GM21576 (cell line): ENCODE results near the gene LILRA5.
"Not testable (repeated sequence)": the region's sequence is repeated elsewhere in the genome, so short reads cannot be mapped to it uniquely, and the experiment has no call there.

ENCODE experiments used
- ATAC-seq: cut with Tn5 transposase; IDR thresholded peaks from one replicate; pipeline ENCODE4 v1.9.1; 2021; ENCODE audit warnings: mild to moderate bottlenecking, moderate library complexity; ENCODE audit not compliant: unreplicated experiment

The LILRA5 gene

DNA sequence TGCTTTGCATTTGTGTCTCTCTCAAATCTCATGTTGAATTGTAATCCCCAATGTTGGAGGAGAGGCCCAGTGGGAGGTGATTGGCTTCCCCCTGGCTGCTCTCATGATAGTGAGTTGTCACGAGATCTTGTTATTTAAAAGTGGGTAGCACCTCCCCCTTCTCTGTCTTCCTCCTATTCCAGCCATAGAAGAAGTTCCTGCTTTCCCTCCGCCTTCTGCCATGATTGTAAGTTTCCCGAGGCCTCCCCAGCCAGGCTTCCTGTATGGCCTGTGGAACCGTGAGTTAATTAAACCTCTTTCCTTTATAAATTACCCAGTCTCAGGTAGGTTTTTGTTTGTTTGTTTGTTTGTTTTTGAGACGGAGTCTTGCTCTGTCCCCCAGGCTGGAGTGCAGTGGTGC is 22.2 kb upstream of the LILRA5 start:
- no peak for ATAC-seq

DNA sequence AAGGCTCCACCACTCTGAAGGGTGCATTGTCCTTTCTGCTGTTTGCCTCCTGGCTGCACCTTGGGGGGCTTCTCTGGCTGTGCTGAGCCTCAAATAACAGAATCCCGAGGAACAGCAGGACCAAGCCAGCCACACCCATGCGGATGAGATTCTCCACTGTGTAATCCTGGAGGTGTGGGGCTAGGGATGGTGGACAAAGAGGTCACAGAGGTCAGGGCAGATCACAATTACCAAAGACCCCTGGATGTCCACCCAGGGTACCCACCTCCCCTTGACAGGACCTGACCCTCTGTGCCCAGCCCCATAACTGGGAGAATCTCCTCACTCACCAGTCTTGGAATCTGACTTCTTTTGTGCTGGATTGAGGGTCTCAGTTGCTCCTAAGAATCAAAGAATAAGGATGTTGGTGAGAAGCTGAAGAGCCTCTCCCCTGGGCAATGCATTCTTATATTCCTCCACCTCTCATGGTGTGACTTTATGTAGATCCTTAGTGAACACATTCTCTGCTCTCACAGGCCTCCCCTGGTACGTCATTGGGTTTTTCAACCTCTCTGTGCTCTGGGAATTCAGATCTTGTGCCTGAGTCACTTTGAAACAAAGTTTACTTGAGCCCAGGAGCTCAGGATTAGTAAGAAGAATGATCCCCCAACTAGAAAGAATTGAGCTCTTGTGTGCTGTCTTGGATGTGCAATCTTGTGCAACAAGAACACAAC is 20.8 kb upstream of the LILRA5 start:
- ATAC-seq = no peak

DNA sequence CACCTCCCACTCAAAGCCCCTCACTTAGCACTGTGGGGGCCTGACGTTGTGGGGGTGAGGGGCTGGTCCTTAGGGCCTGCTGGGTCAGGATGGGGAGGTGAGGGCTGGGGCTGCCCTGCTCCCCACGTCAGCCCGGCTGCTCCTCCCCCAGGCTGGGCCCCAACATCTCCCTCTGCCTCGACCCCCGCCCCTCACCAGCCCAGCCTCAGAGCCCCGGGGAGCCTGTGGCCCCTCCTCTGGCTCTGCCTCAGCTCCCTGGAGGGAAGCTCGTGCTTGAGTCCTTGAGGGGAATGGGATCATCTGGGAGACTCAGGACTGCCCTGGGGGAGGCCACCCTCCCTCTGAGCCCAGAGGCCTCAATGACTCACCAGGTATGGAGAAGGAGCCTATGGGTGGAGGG is 19.2 kb upstream of the LILRA5 start:
- ATAC-seq = no peak

DNA sequence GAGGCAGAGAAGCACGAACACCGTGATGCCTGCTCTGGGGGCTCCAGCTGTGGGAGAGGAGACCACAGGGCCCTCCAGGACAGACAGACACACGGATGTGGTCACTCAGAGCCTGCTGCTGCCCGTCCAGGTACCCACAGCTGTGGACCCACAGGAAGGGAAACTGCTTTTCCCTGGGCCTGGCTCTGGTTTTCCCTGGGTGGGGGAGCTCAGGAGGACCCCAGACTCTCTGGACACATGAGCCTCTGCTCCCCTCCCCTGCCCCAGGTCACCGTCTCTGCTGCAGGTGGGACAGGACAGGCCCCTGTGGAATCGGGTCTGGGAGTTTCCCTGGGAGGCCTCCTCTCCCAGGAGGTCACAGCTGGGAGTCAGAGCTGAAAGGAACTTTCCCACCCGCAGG is 18.7 kb upstream of the LILRA5 start:
- ATAC-seq = no peak

DNA sequence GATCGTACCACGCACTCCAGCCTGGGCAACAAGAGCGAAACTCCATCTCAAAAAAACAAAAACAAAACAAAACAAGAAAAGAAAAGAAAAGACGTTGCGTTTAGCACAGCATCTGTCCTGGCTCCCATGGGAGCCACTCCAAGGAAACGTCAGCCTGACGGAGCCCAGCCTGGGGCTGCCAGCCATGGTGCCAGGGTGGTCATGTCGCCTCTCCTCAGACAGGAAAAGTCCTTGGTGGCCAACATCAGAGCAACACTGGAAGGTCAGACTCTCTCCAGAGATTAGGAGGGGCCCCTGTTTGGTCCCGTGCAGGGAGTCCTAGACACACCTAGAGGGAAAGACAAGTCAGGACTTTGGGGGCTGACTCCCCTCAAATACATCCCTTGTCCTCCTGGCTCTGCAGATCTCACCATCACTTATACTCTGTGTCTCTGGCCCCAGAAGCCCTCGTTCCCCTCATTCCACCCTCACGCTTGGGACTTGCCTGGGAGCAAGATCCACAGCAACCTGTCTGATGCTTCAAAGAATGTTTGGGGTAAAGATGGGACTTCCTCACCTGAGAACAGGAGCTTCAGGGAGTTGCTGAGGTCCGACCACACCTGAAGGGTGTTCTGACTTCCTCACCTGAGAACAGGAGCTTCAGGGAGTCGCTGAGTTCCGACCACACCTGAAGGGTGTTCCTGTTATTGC is 16.7 kb upstream of the LILRA5 start:
- ATAC-seq = no peak

DNA sequence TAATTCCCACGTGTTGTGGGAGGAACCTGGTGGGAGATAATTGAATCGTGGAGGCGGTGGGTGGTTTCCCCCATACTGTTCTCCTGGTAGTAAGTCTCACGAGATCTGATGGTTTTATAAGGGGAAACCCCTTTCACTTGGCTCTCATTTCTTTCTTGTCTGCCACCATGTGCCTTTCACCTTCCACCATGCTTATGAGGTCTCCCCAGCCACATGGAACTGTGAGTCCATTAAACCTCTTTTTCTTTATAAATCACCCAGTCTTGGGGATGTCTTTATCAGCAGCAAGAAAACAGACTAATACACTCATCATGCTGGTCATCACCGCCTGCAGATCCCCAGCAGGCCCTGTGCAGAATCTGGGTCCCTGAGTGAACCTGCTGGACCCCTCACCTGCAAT is 15.8 kb upstream of the LILRA5 start:
- not testable (repeated sequence) for ATAC-seq

DNA sequence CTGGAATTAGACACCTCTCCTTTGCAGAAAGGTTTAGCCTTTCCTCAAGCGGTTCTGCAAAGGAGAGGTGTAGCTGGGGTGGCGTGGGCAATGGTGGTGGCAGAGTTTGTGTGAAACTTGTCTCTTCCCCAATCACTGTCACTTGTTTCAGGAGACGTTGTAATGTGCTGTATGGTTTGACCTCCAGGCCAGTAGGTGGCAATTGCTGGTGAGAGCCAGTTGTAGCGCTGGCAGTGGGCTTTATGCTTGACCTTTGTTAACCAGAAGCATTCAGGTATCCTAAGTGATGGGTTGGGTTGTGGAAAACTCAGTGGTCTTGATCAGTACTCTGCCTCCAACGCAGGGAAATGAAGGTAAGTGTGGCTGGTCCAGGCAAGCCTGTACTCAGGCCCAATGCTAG is 12.7 kb upstream of the LILRA5 start:
- no peak for ATAC-seq

DNA sequence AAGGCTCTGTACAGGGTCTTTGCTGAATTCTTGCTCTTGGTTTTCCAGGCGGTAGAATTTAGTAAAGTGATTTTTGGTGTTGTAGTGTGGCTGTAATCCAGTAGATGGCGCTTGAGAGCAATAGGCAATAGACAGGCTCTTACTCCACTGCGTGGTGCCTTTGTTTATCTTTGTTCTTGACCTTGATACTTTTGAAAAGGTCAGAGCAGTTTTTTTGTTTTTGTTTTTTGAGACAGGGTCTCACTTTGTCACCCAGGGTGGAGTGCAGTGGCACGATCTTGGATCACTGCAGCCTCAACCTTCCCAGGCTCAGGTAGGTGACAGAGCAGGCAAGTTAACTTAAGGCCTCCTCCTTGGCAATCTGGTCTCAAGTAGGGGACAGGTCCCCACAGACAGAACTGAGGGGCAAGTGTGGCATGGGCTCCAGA is 12.2 kb upstream of the LILRA5 start:
- no peak for ATAC-seq

DNA sequence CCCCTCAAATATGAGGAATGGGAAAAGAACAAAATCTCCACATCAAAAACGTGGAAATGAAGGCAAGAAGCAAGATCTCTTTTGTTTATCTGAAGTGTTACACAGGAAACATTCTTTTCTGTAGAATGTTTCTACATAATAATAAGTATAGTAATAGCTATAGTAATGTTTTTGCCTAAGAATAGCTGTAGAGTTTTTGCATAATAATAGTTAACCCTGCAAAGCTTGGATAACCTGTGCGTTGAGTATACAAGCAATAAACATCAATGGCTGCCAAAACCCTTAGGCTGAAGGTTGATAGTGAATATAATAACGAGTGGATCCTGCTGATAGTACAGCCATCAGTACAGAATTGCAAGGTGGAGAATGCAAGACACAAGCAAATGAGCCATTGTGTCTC is 11.1 kb upstream of the LILRA5 start:
- ATAC-seq = no peak

DNA sequence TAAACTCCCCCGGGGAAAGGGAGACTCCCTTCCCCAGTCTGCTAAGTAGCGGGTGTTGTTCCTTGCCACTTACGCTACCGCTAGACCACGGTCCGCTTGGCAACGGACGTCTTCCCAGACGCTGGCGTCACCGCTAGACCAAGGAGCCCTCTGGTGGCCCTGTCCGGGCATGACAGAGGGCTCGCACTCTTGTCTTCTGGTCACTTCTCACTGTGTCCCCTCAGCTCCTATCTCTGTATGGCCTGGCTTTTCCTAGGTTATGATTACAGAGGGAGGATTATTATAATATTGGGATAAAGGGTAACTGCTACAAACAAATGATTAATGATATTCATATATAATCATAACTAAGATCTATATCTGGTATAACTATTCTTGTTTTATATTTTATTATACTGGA is 10.0 kb upstream of the LILRA5 start:
- ATAC-seq = not testable (repeated sequence)

DNA sequence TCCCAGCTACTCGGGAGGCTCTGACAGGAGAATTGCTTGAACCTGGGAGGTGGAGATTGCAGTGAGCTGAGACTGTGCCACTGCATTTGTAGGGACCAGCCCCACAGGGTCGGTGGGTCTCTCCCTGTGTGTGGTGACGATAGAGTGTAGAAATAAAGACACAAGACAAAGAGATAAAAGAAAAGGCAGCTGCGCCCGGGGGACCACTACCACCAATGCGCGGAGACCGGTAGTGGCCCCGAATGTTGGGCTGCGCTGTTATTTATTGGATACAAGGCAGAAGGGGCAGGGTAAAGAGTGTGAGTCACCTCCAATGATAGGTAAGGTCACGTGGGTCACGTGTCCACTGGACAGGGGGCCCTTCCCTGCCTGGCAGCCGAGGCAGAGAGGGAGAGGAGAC is 9.3 kb upstream of the LILRA5 start:
- ATAC-seq = not testable (repeated sequence)

DNA sequence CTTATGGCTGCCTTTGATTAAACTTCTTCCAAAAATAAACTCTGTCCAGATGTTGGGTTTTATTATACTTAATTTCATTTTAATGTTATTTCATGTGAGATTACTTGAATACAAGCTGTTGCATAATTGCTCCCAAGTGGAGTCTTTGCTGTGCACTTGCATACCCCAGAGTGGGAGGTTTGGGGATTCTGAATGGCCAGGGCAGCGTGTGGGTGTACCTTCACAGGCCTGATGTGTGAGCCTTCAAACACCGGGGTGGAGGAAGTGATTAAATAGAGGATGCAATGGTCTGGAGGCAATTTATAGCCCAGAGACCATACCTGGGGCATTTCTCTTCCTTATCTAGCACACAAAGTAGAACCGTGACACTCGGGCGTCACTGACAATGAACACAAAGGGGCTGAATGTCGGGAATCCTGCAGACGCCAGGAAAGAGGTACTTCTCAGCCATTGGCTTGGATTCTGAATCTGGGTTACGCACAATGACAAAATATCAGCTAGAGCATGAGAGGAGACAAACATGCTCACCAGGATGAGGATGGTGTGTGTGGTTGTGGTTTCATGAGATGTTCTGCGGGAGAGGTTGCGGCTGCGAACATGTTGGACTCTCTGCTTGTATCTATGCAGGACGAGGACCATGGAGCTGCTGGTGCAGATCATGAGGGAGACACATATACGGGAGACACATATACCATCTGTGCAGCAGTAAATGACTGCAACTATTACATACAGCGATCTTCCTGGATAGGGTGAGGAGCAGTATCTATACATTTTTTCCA is 7.1 kb upstream of the LILRA5 start:
- ATAC-seq = no peak

DNA sequence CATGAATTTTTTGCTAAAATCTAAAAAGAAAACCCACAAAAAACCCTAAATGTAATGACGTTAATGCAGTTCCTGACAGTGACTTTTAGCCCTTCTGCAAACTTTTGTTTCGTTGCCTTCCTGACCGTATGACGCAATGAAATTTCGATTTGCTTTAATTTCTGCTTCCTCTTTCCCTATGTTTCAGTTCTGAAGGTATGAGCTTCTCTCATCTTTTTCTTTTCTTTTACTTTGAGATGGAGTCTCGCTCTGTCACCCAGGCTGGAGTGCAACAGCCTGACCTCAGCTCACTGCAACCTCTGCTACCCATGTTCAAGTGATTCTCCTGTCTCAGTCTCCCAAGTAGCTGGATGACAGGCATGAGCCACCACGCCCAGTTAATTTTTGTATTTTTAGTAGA is 6.1 kb upstream of the LILRA5 start:
- ATAC-seq = no peak

DNA sequence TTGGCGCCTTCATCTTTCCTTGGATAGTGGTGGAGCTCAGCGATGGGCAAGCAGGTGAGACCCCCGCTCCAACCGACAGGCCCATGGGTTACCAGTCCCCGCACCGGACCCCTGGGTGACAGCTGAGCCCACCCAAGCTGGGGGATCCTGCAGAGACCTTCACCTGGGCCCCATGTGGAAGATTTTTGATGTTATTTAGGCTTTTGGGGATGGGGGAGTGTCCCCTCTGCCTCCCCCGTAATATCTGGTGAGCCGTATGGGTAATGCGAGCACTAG is 4.9 kb upstream of the LILRA5 start:
- ATAC-seq = no peak

DNA sequence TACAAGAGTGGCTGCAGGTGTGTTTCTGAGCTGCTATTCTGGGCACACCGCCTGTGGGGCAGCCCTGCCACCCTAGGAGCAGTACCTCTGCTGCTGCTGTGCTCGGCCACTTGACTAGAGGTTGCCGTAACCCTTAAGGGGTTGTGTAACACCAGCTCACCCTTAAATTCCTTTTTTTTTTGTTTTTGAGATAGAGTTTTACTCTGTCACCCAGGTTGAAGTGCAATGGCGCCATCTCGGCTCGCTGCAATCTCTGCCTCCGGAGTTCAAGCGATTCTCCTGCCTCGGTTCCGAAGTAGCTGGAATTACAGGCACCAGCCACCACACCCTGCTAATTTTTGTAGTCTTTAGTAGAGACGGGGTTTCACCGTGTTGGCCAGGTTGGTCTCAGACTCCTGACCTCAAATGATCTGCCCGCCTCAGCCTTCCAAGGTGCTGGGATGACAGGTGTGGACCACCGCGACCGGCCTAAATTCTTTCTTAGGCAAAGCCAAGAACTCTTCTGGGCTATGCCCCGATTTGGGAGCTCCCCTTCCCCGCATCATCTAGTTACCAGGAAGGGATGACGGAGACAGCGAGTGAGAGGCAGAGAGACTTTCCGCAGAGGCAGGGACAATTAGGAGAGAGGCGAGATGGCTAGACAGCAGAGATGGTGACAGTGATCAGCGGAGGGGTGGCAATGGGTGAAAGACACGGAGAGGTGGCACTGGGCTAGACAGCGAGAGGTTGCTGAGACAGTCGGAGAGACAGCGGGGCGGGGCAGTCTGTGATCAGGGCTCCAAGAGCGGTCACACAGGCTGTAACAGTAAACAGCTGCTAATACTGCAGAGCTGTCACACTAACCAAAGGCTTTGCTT is 4.4 kb upstream of the LILRA5 start:
- no peak for ATAC-seq

DNA sequence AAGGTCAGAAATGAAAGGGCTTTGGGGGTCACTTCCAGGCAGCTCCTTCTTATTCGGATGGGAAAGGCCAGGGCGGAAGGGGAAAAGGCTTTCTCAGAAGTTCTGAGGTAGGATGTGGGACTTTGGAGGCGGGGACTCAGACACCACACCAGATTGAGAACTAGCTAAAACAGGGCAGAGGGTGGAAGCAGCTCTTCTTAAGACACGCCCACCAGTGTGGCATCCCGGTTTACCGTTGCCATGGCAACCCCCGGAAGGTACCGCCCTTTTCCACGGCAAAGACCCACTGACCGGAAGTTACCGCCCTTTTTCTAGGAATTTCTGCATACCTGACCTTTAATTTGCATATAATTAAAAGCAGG is 3.8 kb upstream of the LILRA5 start:
- no peak for ATAC-seq

DNA sequence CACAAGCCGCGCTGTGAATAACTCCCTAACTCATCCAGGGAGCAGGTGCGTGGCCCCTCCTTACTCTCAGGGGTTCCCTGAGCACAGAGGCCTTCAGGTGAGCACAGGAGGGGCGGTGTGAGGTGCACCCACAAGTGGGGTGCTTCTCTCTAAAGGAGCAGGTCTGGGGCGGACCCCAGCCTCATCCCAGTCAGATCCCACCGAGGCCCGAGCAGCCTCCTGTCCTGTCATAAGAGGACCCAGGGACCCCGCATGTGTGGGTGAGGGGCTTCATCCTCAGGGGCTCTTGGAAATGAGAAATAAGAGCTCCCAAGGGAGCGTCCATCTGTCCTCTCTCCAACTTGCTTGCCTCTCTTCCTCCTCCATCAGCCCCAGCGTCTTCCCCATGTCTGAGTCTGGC is 3.0 kb upstream of the LILRA5 start:
- no peak for ATAC-seq

DNA sequence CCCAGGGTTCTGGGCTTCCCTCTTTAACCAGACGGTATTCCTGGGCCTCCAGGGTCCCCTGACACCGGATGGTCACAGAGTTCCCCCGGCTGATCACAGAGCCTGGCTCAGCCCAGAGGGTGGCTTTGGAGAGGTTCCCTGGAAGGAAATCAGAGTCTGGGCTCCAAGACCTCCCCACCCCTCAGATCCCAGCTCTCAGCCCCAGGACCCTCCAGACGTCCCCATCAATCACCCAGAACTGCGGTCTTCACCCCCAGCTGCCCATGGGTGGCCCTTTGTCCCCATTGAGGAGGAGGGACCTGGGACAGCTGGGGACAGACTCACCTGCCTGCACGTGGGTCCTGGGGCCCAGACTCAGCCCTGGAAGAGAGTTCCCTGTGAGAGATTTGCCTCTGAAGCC is 955 bp downstream of the LILRA5 start:
- ATAC-seq = no peak

DNA sequence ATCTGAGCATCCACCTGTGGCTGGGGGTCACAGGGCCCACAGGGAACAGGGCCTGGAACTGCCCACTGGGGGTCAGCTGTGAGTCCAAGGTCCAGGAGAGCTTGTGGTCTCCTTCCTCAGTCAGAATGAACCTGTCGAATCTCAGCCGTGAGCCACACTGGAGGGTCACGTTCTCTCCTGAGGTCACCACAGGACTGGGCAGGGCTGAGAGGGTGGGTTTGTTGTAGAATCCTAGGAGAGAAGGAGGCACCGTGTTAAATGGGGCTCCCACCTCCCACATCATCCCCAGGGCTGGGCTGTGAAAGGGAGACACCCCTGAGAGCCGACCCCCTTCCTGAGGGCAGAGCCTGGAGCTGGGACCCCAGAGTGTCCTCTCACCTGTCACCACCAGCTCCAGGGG is 1.5 kb downstream of the LILRA5 start:
- no peak for ATAC-seq

DNA sequence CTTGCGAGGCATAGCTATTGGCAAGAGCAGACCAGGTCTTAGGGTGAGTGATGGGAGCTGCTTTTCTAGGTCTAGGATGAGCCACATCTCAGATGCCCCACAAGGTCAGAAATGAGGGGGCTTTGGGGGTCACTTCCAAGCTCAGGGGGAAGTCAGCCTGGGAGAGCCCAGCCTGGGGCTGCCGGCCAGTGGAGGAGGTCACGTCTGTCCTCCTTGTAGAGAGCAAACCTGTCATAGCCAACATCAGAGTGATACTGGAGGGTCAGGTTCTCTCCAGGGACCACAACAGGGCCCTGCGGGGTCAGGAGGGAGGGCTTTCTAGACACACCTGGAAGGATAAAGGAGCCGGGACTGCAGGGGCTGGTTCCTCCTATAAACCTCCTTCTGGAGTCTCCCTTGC is 2.4 kb downstream of the LILRA5 start:
- ATAC-seq = no peak

DNA sequence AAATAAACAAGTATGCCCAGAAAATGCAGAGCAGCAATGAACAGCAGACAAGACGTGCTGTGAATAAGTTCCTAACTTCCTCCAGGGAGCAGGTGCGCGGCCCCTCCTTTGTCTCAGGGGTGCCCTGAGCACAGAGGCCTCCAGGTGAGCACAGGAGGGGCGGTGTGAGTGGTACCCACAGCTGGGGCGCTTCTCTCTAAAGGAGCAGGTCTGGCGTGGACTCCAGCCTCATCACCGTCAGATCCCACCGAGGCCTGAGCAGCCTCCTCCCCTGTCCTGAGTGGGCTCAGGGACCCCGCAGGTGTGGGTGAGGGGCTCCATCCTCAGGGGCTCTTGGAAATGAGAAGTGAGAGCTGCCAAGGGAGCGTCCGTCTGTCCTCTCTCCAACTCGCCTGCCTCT is 3.2 kb downstream of the LILRA5 start:
- ATAC-seq = no peak
